Measurements from ENCODE around the gene SLC22A23.

GRCh38 chr6:3376064-3376463 is 80.8 kb downstream of the SLC22A23 start:
- TF ChIP-seq EZH2 (IDR thresholded peaks at IDR 0.05), result no peak
- TF ChIP-seq POLR2AphosphoS5 (IDR thresholded peaks at IDR 0.05; ENCODE audit: borderline replicate concordance, low read depth, low read length), result no peak

All from SK-N-MC (cell line).